Glomerular visceral epithelial cell (primary cell): ENCODE data around the gene MCCC2.
A peak's percentile ranks its signal among the peaks of the same experiment; 100 is the strongest.
"Not testable (repeated sequence)": the region's sequence is repeated elsewhere in the genome, so short reads cannot be mapped to it uniquely, and the experiment has no call there.

ENCODE experiments used
- DNase-seq: peaks from one replicate; pipeline ENCODE4 v3.0.0-alpha.2; 2016; ENCODE audit errors: extremely low spot score

The MCCC2 gene

DNA sequence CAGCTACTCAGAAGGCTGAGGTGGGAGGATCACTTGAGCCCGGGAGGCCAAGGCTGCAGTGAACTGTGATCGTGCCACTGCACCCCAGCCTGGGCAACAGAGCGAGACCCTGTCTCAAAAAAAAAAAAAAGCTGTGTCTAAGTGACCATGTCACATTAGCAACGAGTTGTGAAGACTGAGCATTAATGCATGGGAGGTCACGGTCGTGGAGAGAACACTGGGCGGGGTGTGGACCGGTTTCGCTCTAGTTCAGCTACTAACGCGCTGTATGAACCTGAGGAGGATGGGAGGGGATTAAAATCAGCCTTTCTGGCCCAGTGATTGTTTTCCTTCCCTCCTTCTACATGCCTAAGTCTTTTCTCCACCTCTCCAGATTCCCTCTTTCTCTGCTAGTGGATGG, 75.2 kb downstream of the MCCC2 start:
- DNase-seq: no peak

DNA sequence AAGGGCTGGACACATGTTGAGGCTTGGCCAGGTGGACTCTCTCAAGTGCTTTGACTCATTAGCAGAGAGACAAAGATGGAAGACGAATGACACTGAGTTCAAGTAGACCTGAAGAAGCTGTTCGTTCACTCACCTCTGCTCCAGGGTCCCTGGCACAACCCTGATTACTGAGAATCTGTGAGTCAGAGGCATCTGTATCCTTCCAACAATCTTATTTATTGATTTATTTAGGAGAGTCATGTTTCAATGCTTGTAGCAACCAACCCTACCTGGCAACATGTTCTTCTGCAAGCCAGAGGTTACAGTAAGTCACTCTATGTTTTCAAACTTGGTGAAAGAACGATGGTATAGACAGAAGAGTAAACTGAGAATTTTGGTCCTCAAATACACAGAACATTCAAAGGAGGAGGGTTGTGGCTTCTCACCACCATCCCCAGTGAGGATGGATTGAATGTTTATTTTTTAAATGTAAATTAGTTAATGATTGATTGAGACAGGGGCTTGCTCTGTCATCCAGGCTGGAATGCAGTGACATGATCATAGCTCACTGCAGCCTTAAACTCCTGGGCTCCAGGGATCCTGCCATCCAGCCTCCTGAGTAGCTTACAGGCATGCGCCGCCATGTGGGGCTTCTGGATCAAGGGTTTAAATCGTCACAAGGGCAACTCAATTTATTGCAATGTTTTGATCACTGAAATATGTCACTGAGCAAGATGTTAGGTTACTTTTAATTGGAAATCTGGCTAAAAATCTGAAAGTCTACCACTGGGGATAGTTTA, 76.2 kb downstream of the MCCC2 start:
- no peak for DNase-seq

DNA sequence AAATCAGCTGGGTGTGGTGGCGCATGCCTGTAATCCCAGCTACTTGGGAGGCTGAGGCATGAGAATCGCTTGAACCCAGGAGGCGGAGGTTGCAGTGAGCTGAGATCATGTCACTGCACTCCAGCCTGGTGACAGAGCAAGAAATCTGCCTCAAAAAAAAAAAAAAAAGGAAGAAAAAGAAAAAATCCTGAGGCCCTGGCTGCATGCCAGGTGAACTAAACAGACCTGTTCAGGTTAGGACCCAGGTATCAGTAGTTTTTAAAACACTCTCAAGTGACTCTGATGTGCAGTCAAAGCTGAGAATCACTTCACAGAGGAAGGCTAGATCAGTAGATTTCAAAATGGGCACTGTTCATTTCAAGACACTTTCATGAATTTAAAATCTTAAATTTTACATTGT, 77.5 kb downstream of the MCCC2 start:
- DNase-seq: not testable (repeated sequence)

DNA sequence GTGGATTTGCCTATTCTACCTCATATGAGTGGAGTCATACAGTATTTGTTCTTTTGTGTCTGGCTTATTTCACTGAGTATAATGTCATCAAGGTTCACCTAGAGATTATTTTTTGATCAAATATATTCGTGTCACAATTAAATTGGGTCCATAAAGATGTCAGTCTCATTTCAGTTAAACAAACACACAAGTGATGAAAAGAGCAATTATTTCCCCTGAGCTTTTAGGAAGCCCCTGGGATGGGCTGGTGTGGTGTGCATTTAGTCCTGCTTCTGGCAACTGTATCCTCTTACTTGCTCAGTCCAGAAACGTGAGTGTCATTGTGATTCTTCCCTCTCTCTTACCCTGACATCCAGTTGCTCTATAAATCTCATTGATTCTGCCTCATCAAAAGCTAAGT, 79.2 kb downstream of the MCCC2 start:
- no peak for DNase-seq

DNA sequence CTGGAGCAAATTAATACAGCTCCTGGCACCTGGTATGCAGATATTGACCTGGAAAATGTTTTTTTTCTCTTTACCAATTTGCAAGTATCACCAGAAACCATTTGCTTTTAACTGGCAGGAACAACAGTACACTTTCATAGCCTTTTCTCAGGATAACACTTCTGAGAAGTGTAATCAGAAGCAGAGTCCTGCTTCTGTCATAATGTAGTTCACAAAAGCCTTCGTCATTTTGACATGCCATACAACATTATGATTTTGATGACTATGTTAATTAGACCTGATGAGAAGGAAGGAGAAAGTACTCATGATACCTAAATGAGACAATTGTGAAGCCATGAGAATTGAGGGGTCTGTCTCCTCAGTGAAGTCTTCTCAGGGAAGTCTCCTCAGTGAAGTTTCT, 90.8 kb downstream of the MCCC2 start:
- DNase-seq: no peak

DNA sequence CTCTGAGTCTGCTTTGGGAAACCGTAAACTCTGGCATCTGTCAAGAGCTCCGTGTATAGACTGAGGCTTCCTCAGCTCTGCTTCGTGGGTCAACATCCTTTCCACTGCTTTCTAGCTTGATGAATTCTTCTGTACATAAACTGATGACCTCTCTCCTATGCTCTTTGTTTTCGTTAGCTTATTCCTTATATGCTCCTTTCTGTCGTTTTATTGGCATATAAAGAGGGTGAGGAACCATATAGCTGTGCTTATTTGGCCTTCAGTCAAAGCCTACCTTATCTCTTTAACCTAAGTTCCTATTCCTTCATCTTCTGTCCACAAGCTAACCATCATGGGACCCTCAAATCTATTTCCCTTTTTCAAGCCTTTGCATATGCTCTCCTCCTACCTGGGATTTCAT, 92.6 kb downstream of the MCCC2 start:
- DNase-seq: no peak

DNA sequence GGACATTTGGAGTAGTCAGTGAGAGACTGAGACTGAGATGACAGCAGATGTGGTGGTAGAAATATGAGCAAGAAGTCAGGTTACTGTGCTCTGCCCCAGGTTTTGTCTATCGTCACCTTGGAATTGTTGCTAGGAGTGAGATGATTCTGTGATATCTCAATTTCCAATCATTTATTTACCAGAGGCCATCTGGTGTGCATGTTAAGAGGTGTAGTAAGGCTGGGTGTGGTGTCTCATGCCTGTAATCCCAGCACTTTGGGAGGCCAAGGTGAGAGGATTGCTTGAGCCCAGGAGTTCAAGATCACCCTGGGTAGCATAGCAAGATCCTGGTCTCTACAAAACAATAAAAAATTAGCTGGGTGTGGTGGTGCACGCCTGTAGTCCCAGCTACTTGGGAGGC, 93.4 kb downstream of the MCCC2 start:
- no peak for DNase-seq

DNA sequence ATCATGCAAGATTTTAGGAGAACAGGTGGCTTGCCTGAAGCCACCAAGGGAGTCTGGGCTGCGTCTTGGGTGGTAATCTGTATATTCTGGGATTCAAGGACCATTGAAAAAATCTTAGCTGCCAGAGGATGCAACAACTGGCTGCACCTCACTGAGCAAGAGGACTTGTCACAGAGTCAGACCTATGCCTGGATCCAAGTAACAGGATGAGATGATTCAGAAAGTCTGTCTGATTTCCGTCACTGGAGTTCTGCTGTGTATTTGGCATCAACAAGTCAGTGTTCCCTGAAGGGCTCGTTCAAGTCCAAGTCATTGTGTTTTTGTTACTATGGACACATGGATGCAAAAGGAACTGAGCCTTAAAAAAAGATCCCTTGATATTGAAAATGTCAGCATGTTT, 94.2 kb downstream of the MCCC2 start:
- peak; percentile 26 for DNase-seq

DNA sequence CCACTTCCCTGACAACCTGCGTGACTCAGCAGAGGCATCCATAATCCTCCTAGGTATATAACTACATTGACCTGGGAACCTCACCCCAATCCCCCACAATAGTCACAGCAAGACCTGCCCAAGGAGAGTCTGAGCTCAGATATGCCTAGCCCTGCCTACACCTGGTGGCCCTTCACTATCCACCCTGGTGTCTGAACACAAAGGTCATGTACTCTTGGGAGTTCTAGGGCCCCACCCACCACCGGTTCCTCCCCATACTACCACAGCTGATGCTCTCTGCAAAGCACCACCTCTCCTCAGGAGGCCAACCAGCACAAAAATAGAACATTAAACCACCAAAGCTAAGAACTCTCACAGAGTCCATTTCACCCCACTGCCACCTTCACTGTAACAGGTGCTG, 97.2 kb downstream of the MCCC2 start:
- no peak for DNase-seq

DNA sequence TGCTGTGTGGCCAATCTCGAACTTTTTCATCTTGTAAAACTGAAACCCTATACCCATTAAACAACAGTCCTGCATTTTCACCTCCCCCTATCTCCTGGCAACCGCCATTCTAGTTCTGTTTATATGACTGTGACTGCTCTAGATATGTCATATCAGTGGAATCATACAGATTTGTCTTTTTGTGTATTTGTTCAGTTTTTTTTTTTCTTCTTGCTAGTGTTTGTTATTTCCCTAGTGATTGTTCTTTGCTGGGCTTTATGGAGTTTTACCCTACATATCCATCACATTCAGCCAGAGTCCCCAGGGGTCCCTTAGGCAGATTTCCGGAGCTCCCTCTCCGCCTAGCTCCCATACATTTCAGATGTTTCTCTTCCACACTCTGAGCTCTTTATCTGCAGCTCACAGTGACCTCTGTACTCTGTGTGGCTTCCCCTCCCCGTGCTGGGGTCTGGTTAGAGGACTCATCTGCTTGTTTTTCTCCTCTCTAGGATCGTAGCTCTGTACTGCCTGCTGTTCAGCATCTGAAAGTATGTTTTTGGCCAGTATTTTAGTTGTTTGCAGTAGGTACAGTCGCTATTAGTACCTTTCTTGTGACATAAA, 106.8 kb downstream of the MCCC2 start:
- no peak for DNase-seq

DNA sequence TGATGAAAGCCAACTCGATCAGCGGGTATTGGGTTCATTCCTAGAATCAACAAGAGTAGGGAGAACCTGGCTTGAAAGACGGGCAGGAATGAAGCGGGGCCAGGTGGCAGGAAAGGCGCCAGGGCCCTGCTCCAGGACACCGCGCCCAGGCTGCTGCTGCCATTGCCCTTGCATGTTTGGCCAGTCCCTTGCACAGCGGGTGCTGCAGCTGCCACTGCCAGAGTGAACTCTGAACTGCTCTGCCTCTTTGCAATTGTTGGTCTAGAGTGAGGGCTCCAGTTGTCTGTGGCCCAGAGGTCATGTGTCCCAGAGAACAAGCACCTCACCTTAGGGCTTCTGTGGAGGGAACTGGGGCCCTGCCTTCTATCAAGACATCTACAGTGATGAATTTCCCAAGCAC, 107.9 kb downstream of the MCCC2 start:
- DNase-seq: no peak

DNA sequence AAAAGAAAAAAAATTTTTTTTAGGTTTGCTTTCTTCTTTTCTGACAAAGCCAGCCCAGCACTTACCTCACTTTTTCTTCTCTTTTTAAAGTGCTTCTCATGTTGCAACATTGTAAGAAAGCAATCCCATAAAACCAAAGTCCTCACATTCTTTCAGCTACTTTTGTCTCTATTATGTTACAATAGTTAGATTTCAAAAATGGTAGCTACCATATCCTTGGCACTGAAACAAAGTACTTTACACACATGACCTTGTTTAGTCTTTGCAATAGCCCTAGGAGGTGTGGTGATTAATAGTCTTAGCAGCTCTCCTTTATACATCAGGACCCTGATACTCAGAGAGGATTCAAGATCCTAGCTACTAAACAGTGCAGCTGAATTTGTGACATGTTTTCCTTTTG, 108.5 kb downstream of the MCCC2 start:
- no peak for DNase-seq

DNA sequence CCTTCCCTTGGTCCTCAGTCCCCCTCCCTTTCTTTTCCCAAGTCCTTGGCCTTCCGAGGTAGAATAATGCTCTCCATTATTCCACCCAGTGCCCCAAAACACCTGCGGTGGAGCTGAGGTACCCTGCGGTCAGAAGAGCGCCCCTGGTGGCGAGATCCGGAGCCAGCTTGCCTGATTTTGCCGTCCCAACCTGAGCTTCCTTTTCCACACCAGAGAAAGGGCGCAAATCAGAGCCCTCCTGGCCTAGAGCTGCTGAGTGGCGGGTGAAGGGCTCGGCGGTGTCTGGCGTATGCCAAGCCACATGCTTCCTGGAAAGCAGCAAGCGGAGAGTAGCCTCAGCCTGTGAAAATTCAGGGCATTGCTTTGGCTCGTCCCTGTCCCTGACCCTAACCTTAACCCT, 110.8 kb downstream of the MCCC2 start:
- DNase-seq: no peak

DNA sequence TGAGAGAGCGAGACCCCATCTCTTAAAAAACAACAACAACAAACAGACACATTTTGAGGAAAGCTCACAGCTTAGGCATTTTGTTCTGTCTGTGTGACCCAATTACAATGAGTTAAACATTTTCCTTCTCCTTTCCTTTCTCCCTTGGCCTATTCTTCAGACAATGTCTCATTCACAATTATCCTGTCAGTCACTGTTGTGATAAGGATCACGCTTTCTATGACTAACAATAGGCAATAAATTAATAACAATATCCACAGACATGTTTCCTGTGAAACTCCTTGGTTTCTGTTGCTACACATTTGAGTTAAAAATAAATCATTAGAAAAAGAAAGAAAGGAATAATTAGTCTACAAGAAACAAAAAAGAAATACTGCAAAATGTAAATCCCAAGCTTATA, 112.1 kb downstream of the MCCC2 start:
- no peak for DNase-seq

DNA sequence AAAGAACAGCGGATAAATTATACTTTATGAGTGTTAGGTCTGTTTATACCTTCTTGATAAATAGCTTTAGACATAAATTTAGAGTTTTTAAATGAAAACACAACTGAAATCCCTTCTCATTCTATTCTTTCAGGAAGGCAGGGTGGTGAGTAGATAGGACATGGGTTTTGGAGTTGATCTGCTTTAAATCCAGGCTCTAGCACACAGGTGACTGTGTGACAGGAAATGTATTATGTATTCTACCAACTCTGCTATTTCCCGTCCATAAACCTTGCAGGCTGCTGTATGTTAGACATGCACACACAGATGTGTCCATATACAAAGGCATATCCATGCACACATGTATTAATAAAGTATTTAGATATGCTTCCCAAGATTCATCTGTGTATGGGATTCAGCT, 112.6 kb downstream of the MCCC2 start:
- no peak for DNase-seq

DNA sequence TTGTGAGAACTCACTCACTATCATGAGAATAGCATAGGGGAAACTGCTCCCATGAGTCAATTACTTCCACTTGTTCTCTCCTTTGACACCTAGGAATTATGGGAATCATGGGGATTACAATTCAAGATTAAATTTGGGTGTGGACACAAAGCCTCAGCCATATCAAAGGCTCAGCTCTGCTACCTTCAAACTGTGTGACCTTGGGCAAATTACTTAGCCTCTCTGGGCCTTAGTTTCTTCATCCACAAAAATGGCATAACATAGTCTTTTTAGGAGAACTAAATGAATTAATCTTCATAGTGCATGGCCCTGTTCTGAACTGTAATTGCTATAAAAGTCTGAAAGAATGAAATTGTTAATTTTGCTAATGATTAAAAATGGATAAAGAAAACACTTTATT, 113.7 kb downstream of the MCCC2 start:
- no peak for DNase-seq

DNA sequence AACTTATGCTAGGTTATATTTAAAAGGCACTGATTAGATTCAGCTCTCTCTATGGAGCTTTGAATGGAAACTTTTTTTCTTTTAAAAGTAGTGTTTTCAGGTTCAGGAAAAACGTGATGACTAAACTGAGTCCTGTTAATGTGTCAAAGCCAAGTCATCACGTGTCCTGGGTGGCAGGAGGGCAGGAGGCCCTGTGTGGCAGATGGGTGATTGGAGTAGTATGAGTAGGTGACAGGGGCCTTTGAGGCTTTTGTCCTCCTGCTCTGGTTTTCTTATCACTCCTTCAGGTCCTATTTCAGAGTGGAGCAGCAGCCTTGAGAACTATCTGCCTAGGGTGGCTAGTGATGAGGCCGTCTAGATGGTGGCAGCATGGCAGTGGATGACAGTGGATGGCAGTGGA, 114.3 kb downstream of the MCCC2 start:
- DNase-seq: no peak

DNA sequence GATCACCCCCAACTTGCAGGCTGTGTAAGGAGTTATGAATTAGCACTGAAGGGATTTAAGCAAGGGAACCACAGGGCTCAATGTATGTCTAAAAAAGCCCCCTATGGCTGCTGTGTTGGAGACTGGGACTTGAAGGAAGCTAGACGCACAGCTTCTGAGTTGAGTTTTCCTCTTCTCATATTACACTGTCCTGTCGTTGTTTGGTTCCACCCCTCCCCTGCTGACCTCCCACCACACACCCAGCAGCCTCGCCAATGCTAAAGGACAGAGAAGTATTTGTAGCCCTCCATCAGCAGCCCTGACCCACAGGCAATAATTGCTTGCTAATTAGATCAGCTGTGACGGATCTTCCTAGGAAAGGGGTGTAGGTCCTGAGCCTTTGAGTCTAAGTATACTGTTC, 116.8 kb downstream of the MCCC2 start:
- no peak for DNase-seq

DNA sequence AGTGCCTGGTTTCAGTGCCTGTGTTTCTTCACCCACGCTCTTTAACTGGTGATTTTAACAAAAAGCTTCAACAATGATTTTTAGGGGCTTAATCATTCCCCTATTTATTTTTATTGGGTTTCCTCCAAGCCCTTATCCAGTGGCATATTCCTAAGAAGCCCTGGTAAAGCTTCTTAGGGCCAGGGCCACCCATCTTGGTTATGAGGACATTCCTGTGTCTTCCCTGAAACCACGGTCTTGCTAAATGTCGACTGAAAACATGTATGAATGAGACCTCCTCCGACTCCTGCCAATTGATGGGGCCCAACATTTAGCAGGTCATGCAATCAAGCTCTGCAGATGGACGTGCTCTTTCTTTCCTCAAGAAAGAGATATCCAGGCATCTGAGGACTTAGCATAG, 118.3 kb downstream of the MCCC2 start:
- DNase-seq: no peak

DNA sequence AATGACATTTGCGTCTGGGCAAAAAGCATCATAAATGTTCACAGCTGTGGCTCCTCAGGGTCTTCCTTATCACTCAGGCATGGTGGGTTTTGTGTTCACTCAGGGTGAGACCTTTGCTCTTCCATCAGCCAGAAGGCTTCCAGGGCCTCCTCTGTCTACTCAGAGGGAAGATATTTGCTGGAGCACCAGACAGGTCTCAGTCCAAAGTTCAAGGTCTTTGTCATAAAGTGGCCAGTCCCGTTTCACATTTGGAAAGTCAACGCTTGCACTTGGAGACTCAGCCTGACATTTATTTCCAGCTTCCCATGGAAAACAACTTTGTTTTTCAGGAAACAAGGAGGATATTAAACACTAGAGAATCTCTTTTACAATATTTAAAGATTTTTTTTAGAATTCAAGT, 119.8 kb downstream of the MCCC2 start:
- no peak for DNase-seq
